ENCODE results near the gene KMO.

DNA sequence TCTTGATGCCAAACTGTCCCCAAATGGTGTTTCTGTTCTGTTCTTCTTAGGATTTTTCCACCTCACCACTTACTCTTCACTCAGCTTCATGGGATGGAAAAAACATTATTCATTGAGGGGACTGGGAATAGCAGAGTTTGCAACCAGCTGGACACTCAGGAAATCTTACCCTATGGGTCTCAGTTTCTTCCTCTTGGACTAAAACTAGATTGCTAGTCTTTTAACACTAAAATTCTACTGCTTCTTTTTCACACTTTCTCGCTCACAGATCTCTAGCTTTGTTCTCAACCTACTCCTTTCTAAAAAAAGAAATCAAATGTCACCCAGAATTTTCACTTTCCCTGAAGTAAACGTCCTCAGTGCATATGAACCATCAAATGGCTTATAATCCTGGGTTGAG lies 4.8 kb downstream of the KMO start:
- TF ChIP-seq, protein P1, sequence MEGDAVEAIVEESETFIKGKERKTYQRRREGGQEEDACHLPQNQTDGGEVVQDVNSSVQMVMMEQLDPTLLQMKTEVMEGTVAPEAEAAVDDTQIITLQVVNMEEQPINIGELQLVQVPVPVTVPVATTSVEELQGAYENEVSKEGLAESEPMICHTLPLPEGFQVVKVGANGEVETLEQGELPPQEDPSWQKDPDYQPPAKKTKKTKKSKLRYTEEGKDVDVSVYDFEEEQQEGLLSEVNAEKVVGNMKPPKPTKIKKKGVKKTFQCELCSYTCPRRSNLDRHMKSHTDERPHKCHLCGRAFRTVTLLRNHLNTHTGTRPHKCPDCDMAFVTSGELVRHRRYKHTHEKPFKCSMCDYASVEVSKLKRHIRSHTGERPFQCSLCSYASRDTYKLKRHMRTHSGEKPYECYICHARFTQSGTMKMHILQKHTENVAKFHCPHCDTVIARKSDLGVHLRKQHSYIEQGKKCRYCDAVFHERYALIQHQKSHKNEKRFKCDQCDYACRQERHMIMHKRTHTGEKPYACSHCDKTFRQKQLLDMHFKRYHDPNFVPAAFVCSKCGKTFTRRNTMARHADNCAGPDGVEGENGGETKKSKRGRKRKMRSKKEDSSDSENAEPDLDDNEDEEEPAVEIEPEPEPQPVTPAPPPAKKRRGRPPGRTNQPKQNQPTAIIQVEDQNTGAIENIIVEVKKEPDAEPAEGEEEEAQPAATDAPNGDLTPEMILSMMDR (IDR thresholded peaks at IDR 0.05): no peak
- TF ChIP-seq POLR2A (IDR thresholded peaks at IDR 0.05): no peak
